CD14-positive monocyte (primary cell): Measurements from ENCODE around the gene TOP2B. TPM values are rescaled to one million over a fixed set of nuclear protein-coding genes. Genes with fewer than 3 reads are reported as not detected.

Source experiments
- DNase-seq, 3 donors: peaks; one replicate each; pipeline ENCODE4 v3.0.0-alpha.2; 2011 to 2022
- H2AFZ ChIP-seq: 2 replicates; pipeline ENCODE4 v1.6.0; 2012; ENCODE audit warnings: mild to moderate bottlenecking, low read depth, low read length, inconsistent platforms; ENCODE audit not compliant: insufficient read depth, poor library complexity, severe bottlenecking
- H3K27ac ChIP-seq, 2 donors: 1 replicate in 1 of 2; 2 replicates in 1 of 2; pipeline ENCODE4 v1.5.1; 2012 to 2013; ENCODE audit warnings: low read length in 2 of 2, control low read depth in 1 of 2, inconsistent platforms in 1 of 2, low read depth in 1 of 2, mild to moderate bottlenecking in 1 of 2
- H3K27me3 ChIP-seq, 2 donors: one replicate each; pipeline versions ENCODE4 v1.6.0 to v1.6.1; 2011 to 2013; ENCODE audit warnings: low read length in 2 of 2; ENCODE audit not compliant: control insufficient read depth in 2 of 2, insufficient read depth in 2 of 2
- H3K36me3 ChIP-seq, 2 donors: replicated peaks in 1 of 2; 1 replicate in 1 of 2; 2 replicates in 1 of 2; pipeline versions ENCODE4 v1.5.1 to v1.6.1; 2012 to 2013; ENCODE audit warnings: low read length in 2 of 2, control low read depth in 1 of 2, inconsistent platforms in 1 of 2, mild to moderate bottlenecking in 1 of 2; ENCODE audit not compliant: insufficient read depth in 2 of 2, control insufficient read depth in 1 of 2
- H3K4me1 ChIP-seq, 2 donors: 1 replicate in 1 of 2; 2 replicates in 1 of 2; pipeline versions ENCODE4 v1.5.1 to v1.6.1; 2012 to 2013; ENCODE audit warnings: low read length in 2 of 2, control low read depth in 1 of 2, inconsistent platforms in 1 of 2, mild to moderate bottlenecking in 1 of 2, moderate library complexity in 1 of 2; ENCODE audit not compliant: insufficient read depth in 2 of 2, control insufficient read depth in 1 of 2
- H3K4me2 ChIP-seq: replicated peaks from 2 replicates; pipeline ENCODE3; 2012; ENCODE audit warnings: low read length, moderate library complexity, mild to moderate bottlenecking; ENCODE audit not compliant: poor library complexity, severe bottlenecking; ENCODE audit errors: extremely low read depth
- H3K4me3 ChIP-seq, 3 experiments: fragments of 200-600 bp in 1 of 3; sonication (generic) in 1 of 3; replicated peaks in 1 of 3; 1 replicate in 2 of 3; 2 replicates in 1 of 3; pipeline ENCODE4 v1.5.1; 2011 to 2013; ENCODE audit warnings: low read length in 3 of 3, mild to moderate bottlenecking in 3 of 3, control low read depth in 2 of 3, low read depth in 2 of 3, inconsistent platforms in 1 of 3, moderate library complexity in 1 of 3
- H3K79me2 ChIP-seq: 2 replicates; pipeline ENCODE4 v1.6.0; 2012; ENCODE audit warnings: mild to moderate bottlenecking, control low read depth, inconsistent platforms, low read length, moderate library complexity; ENCODE audit not compliant: insufficient read depth
- H3K9ac ChIP-seq: 2 replicates; pipeline ENCODE4 v1.6.0; 2017; ENCODE audit warnings: low read length, mild to moderate bottlenecking; ENCODE audit not compliant: insufficient read depth, poor library complexity, severe bottlenecking
- H3K9me3 ChIP-seq, 2 donors: replicated peaks in 1 of 2; 1 replicate in 1 of 2; 2 replicates in 1 of 2; pipeline versions ENCODE4 v1.5.1 to v1.6.1; 2012 to 2013; ENCODE audit warnings: low read length in 2 of 2, control low read depth in 1 of 2; ENCODE audit not compliant: control insufficient read depth in 1 of 2, insufficient read depth in 1 of 2
- H4K20me1 ChIP-seq: 2 replicates; pipeline ENCODE4 v1.6.0; 2012; ENCODE audit warnings: mild to moderate bottlenecking, low read length, control low read depth, moderate library complexity; ENCODE audit not compliant: insufficient read depth
- H3K27ac Mint-ChIP-seq, 7 donors: one replicate each; pipeline ENCODE4 v1.8.0; 2020; ENCODE audit warnings: mild to moderate bottlenecking in 7 of 7, mixed read lengths in 7 of 7, moderate library complexity in 6 of 7, inconsistent platforms in 2 of 7
- H3K27me3 Mint-ChIP-seq, 3 donors: one replicate each; pipeline ENCODE4 v1.8.0; 2021 to 2022; ENCODE audit warnings: low read depth in 3 of 3, mild to moderate bottlenecking in 3 of 3, mixed read lengths in 3 of 3, moderate library complexity in 3 of 3, inconsistent platforms in 1 of 3
- H3K36me3 Mint-ChIP-seq, 2 donors: one replicate each; pipeline ENCODE4 v1.8.0; 2020; ENCODE audit warnings: mixed read lengths in 2 of 2, inconsistent platforms in 1 of 2, mild to moderate bottlenecking in 1 of 2
- H3K4me1 Mint-ChIP-seq: one replicate; pipeline ENCODE4 v1.8.0; 2020; ENCODE audit warnings: mild to moderate bottlenecking, mixed read lengths
- H3K4me3 Mint-ChIP-seq, 2 donors: one replicate each; pipeline ENCODE4 v1.8.0; 2020; ENCODE audit warnings: mild to moderate bottlenecking in 2 of 2, mixed read lengths in 2 of 2, moderate library complexity in 1 of 2
- H3K9me3 Mint-ChIP-seq, 7 donors: one replicate each; pipeline ENCODE4 v1.8.0; 2020 to 2022; ENCODE audit warnings: mixed read lengths in 7 of 7, mild to moderate bottlenecking in 6 of 7, moderate library complexity in 6 of 7, inconsistent platforms in 2 of 7
- WGBS: methylation state at CpG from one replicate; pipeline ENCODE4 v1.1.5; 2013; ENCODE audit warnings: missing lambda C conversion rate; ENCODE audit not compliant: insufficient coverage; 5-methylcytosine and 5-hydroxymethylcytosine counted together
- intact Hi-C, 2 donors: fragments of 100-400 bp; cut with micrococcal nuclease; formaldehyde crosslinking; loops; one replicate each; pipeline versions ENCODE4 v1.15.0 to v1.15.1; 2023
- polyA minus RNA-seq: library from RNA; depleted of rRNA, polyadenylated mRNA; stranded (reverse); fragments of >200 nt; gene quantifications from 2 replicates; pipeline ENCODE4 v1.2.3, GENCODE V29; 2012
- polyA plus RNA-seq, 3 donors: library from polyadenylated mRNA; depleted of rRNA in 1 of 3; unstranded in 2 of 3; stranded (reverse) in 1 of 3; fragments of 300-500 nt in 2 of 3; fragments of >200 nt in 1 of 3; fragmentation: Illumina TruSeq in 2 of 3; gene quantifications; 1 replicate in 2 of 3; 2 replicates in 1 of 3; pipeline ENCODE4 v1.2.3, GENCODE V29; 2012 to 2021
- total RNA-seq, 12 experiments: library from RNA in 1 of 12; stranded (reverse) in 1 of 12; fragments of 120-200 nt in 1 of 12; gene quantifications; one replicate each; pipeline ENCODE4 v1.2.4 and lab custom pipeline; 2013 to 2026; ENCODE audit warnings: mixed read lengths in 6 of 12, inconsistent platforms in 1 of 12
- TF ChIP-seq, protein P1 (sequence below): fragments of 200-600 bp; IDR thresholded peaks from one replicate; pipeline ENCODE4 v1.8.0; 2022; ENCODE audit warnings: antibody characterized with exemption, mild to moderate bottlenecking

Gene TOP2B, protein sequence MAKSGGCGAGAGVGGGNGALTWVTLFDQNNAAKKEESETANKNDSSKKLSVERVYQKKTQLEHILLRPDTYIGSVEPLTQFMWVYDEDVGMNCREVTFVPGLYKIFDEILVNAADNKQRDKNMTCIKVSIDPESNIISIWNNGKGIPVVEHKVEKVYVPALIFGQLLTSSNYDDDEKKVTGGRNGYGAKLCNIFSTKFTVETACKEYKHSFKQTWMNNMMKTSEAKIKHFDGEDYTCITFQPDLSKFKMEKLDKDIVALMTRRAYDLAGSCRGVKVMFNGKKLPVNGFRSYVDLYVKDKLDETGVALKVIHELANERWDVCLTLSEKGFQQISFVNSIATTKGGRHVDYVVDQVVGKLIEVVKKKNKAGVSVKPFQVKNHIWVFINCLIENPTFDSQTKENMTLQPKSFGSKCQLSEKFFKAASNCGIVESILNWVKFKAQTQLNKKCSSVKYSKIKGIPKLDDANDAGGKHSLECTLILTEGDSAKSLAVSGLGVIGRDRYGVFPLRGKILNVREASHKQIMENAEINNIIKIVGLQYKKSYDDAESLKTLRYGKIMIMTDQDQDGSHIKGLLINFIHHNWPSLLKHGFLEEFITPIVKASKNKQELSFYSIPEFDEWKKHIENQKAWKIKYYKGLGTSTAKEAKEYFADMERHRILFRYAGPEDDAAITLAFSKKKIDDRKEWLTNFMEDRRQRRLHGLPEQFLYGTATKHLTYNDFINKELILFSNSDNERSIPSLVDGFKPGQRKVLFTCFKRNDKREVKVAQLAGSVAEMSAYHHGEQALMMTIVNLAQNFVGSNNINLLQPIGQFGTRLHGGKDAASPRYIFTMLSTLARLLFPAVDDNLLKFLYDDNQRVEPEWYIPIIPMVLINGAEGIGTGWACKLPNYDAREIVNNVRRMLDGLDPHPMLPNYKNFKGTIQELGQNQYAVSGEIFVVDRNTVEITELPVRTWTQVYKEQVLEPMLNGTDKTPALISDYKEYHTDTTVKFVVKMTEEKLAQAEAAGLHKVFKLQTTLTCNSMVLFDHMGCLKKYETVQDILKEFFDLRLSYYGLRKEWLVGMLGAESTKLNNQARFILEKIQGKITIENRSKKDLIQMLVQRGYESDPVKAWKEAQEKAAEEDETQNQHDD (N-terminal part only)
- 103 TPM for total RNA-seq (2013)
- polyA plus RNA-seq (10 to 100 TPM; 21.4 to 27.0 (median 26.1) TPM), polyA minus RNA-seq (20.4 and 31.9 TPM in 2 replicates), total RNA-seq (lab: John Stamatoyannopoulos, UW) (83.2 to 230 (median 172) reads per million in 11 experiments)

DNA sequence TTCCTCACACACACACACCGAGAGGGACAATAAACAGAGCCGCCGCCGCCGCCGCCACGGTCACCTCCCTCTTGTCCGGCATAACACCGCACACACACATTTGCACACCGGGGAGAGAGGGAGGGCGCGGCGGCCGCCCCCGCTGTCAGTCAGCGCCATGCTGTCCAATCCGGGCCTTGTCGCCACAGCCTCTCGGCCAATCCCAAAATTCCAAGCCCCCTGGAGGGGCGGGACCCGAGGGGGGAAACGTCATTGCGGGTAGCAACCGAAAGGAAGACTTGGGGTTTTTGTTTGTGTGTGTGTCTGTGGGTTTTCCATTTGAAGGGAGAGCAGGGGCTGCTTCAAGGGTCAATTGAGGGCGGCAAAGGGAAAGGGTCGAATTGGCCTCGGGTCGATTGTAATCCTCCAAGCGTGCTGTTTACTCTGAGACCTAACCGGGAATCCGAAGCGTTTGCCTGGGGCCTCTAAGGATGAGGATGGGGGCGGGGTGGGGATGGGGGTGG is at the start of gene TOP2B:
Gene TOP2B, minus strand, starts transcription at position 96 of the 503 bp plus-strand sequence. CDS start 610 bp downstream, outside the sequence.
- 0% methylated on average over 26 of the region's 33 CpGs for WGBS
- Histone ChIP-seq H2AFZ (peak within 1 kb of the TSS; percentile 86), H3K27me3 (no peaks in the 10 kb centered on the region), H4K20me1 (peaks cover 34% of the 10 kb centered on the region), H3K9ac (peak within 1 kb of the TSS; percentile 89), H3K4me3 (peak within 1 kb of the TSS; percentile 78 to 94 (median 88)), H3K79me2 (peaks cover 44% of the 10 kb centered on the region), H3K36me3 (no peaks in the 10 kb centered on the region), H3K27ac (peak within 1 kb of the TSS; percentile 89 to 90), H3K4me2 (peak within 1 kb of the TSS; percentile 84), H3K9me3 (no peaks in the 10 kb centered on the region), H3K4me1 (peaks cover 23 to 47% of the 10 kb centered on the region in 2 donors)
- peak within 1 kb of the TSS; percentile 96 to 99 (median 99) for H3K27ac Mint-ChIP-seq
- H3K36me3 Mint-ChIP-seq, result no peaks in the 10 kb centered on the region
- no peaks in the 10 kb centered on the region for H3K27me3 Mint-ChIP-seq
- peak; percentile 89 to 95 (median 95) for DNase-seq
- TF ChIP-seq, protein P1, sequence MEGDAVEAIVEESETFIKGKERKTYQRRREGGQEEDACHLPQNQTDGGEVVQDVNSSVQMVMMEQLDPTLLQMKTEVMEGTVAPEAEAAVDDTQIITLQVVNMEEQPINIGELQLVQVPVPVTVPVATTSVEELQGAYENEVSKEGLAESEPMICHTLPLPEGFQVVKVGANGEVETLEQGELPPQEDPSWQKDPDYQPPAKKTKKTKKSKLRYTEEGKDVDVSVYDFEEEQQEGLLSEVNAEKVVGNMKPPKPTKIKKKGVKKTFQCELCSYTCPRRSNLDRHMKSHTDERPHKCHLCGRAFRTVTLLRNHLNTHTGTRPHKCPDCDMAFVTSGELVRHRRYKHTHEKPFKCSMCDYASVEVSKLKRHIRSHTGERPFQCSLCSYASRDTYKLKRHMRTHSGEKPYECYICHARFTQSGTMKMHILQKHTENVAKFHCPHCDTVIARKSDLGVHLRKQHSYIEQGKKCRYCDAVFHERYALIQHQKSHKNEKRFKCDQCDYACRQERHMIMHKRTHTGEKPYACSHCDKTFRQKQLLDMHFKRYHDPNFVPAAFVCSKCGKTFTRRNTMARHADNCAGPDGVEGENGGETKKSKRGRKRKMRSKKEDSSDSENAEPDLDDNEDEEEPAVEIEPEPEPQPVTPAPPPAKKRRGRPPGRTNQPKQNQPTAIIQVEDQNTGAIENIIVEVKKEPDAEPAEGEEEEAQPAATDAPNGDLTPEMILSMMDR, result no peak
- intact Hi-C loops, result loop anchor here (5.0 to 10.0 kb wide), 2 partner anchors 117 to 1720 kb away; partner anchors contain the start of genes NGLY1 (in 2 of the 2) and NR1D2 (in 1 of the 2)
- H3K9me3 Mint-ChIP-seq, result no peaks in the 10 kb centered on the region
- H3K4me1 Mint-ChIP-seq, result peaks cover 44% of the 10 kb centered on the region
- H3K4me3 Mint-ChIP-seq, result peak within 1 kb of the TSS; percentile 90 to 100
